NCI-H1105 (cell line): ENCODE results near the gene APPBP2.
A peak's percentile ranks its signal among the peaks of the same experiment; 100 is the strongest.
"Not testable (repeated sequence)": the region's sequence is repeated elsewhere in the genome, so short reads cannot be mapped to it uniquely, and the experiment has no call there.

Experiments used
- DNase-seq: peaks from one replicate; lab custom pipeline; 2025; lab: John Stamatoyannopoulos, UW

APPBP2 gene, protein sequence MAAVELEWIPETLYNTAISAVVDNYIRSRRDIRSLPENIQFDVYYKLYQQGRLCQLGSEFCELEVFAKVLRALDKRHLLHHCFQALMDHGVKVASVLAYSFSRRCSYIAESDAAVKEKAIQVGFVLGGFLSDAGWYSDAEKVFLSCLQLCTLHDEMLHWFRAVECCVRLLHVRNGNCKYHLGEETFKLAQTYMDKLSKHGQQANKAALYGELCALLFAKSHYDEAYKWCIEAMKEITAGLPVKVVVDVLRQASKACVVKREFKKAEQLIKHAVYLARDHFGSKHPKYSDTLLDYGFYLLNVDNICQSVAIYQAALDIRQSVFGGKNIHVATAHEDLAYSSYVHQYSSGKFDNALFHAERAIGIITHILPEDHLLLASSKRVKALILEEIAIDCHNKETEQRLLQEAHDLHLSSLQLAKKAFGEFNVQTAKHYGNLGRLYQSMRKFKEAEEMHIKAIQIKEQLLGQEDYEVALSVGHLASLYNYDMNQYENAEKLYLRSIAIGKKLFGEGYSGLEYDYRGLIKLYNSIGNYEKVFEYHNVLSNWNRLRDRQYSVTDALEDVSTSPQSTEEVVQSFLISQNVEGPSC

DNA sequence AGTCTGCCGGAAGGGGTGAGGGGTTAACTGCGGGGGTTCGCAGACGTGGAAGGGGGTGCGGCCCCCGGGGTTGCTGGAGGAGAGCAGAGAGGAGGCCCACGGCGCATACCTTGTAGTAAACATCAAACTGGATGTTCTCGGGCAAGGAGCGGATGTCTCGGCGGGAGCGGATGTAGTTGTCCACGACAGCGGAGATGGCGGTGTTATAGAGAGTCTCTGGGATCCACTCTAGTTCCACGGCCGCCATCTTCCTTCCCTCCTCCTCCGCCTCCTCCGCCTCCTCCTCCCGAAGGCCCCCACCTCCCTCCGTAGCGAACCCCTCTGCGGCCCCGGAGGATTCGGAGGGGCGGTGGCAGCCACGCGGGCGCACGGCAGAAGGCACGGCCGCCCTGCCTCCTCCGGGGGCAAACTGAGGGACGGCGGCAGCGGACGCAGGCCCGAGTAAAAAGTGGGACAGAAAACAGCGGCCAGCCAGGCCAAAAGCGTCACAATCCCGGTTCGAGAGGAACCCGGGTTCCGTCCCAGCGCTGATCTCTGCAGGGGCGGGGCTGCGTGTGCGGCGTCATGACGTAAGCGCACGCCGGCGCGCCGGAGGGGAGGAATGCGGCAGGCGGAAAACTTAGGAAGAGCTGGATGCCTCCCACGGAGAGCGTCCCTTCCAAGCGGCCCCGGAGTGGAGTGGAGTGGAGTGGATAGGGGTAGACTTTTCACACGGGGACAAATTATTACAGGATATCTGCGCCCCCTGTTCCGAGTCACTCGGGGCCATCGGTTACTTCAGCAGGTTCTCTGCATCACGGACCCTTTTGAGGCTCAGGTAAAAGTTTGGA, at the start of gene APPBP2:
TSS of gene APPBP2 (minus strand) at position 558 of the 830 bp plus-strand sequence. CDS start at position 247, 311 bp downstream.
- DNase-seq: peak; percentile 66

DNA sequence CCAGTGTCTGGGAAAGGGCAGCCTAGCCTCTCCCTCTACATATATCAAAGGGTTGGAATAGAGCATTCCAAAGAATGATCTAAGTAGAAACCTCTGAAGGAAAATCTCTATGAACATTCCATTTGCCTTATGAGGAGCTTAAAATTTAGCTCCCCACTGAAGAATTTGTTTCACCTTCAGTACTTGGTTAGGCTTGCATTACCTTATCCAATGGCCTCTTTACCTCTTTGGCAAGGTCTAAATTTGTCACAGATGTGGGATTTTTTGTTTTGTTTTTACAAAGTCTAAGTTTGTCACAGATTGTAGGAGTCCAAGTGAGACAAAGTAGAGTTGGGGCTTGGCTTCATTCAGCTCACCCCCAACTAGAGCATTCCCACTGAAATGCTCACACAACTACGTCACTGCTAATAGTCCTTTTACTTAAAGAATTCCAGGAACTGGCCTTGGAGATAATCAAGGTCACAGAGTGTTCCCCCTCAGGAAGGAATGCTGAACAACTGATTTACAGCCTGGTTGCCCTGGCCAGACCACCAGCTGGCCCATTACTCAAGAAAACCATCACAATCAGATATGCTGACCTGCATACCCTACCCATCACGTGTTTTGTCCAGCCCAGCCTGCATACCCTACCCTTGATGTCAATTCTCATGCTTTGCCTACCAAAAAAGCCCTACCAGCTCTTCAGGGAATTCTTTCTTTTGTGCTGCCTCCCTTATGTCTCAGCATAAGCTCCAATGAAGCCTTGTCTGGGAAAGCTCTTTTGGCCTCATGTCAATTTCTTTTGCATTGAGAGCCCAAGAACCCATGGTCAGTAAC, 47.4 kb upstream of the APPBP2 start:
- no peak for DNase-seq

DNA sequence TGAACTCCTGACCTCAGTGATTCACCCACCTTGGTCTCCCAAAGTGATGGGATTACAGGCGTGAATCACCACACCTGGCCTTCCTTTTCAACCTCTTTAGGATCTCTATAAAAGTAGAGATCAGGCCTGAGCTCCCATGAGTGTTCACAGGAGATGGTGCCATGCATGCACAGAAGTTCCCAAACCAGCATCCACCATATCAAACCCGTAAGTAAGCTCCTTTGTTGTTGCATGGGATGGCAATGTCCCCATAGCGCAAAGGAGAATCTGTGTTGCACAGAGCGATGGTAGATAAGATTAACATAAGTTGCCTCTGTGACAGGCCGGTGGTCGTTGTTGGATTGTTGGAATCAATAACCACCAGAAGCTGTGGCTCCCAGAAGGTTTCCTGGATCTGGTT, 39.2 kb upstream of the APPBP2 start:
- DNase-seq: no peak

DNA sequence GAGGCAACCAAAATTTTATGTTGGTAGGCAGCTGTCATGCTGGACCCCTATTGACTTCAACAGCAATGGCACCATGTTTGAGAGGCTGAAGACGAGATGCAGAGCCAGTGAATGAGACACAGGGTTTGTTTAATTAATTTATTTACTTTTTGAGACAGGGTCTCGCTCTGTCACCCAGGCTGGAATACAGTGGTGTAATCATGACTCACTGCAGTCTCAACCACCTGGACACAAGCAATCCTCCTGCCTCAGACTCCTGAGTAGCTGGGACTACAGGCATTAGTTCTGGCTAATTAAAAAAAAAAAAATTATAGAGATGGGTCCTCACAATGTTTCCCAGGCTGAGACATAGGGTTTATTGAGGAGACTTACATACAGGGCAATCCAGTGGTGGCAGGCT, 37.7 kb upstream of the APPBP2 start:
- DNase-seq: no peak

DNA sequence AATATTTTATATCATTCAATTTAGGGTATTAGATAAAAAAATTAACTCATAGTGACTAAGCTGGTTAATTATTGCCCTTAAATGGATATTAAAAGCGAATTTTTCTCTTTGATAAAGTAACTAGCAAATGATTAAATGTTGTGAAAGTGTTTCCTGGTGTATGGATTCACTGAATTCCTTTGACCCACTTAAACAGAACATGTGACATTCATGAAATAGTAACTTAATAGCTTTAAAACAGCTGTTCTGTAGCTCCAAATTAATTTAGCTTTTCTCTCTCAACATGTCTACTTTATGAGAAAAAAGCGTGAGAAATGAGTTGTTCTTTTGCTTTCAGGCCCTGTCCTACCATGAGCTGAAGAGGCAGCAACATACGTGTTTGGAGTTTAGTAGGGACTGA, 36.4 kb upstream of the APPBP2 start:
- DNase-seq: no peak

DNA sequence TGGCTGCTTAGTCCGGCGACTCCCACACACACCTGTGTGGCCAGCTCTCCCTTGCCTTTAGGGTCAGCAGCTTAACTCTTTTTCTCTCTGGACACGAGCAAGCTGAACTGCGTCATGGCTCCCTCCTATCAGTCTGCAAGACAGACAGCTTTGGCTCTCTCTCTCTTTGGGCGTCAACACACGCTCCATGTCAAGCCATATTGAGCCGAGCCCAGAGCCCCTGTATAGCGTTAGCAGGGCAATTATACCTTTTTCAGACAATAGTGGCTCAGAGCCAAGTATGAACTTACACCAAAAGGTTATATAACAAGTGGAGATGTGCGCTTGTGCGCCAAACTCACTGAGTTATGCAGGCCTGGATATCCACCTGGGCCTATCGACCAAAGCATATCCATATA, 34.8 kb upstream of the APPBP2 start:
- DNase-seq: no peak

DNA sequence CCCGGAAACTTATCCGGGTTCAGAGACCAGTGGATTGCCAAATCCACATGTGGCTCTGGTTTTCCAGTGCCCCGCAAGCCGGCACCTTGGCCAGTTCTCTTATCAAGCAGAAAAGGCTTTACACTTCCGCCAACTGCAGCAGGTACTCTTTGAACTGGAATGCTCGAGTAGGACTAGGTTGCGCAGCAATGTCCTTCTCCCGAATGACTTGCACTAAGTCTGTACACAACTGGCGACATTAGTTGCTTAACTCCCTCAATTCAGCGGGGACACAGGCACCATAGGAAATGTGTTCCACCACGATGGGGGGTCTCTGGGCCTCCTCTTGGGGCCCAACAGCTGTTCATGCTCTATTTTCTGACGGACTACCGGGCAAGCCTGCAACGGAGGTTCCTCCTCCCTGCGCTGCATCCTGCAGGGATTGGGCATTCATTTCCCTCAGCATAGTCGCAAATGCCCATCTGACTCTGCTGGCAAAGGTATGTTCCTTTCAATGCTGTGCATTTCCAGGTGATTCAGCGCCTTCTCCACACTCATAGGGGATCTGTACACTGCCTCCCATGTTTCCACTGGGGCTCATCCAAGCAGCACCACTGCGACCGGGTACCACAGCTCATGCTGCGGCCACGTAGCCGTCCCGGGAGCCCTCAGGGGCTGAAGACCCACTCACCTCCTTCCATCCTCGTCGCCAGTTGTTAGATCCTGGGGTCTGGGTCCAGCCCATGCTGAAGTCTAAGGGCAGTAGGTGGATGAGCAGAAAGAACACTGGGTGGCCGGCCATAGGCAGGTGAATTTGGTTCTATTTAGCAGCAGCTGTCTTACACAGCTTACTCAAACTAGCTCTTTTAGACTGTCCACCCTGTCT, 34.2 kb upstream of the APPBP2 start:
- DNase-seq: no peak

DNA sequence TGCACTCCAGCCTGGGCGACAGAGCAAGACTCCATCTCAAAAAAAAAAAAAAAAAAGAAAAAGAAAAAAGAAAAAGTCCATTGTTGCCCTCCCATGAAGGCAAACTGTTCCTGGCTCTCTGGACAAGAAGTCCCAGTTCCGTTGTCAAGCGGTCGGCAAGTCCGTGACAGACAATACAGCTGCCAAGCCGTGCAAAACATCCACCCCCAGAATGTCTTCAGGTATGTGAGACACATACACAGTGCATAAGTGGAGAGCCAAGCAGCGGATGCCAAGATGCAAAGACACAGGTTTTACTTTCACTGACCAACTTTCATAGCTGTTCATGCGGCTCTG, 33.6 kb upstream of the APPBP2 start:
- DNase-seq: no peak

DNA sequence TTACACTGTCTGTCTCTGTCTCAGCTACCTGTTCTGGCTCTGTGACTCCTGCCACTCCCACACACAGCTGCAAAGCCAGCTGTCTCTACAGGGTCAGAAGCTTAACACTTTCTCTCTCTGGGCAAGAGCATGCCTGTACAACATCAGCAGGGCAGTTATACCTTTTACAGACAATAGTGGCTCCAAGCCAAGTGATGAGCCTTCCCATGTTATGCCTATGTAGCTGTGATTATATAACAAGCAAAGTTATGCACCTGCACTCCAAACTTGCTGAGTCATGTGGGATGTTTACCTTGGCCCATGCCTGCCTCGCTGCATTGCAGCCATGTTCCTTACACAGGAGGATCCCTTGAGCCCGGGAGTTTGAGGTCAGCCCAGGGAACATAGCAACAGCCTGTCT, 31.8 kb upstream of the APPBP2 start:
- DNase-seq: no peak

DNA sequence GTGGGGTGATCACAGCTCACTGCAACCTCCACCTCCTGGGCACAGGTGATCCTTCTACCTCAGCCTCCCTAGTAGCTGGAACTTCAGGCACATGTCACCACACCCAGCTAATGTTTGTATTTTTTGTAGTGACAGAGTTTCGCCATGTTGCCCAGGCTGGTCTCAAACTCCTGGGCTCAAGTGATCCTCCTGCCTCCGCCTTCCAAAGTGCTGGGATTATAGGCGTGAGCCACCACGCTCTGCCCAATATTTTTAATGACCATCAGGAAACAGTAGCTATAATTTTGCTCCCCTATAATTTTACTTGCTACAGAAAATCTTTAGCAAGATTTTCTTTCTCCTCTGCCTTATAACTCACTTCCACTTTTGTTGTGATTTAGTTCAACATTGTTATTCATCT, 29.7 kb upstream of the APPBP2 start:
- no peak for DNase-seq

DNA sequence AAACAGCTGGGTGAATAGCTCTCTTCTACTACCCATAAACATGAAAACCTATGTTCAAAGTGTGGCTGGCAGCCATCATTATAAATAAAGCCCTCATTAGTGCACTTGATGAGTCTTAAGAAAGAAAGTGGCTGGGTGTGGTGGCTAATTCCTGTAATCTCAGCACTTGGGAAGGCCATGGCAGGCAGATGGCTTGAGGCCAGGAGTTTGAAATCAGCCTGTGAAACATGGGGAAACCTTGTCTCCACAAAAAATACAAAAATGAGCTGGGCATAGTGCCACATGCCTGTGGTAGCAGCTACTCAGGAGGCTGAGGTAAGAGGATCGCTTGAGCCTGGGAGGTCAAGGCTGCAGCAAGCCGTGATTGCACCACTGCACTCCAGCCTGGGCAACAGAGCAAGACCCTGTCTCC, 28.3 kb upstream of the APPBP2 start:
- no peak for DNase-seq

DNA sequence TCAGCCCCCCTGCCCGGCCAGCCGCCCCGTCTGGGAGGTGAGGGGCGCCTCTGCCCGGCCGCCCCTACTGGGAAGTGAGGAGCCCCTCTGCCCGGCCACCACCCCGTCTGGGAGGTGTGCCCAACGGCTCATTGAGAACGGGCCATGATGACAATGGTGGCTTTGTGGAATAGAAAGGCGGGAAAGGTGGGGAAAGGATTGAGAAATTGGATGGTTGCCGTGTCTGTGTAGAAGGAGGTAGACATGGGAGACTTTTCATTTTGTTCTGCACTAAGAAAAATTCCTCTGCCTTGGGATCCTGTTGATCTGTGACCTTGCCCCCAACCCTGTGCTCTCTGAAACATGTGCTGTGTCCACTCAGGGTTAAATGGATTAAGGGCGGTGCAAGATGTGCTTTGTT, 26.2 kb upstream of the APPBP2 start:
- DNase-seq: not testable (repeated sequence)

DNA sequence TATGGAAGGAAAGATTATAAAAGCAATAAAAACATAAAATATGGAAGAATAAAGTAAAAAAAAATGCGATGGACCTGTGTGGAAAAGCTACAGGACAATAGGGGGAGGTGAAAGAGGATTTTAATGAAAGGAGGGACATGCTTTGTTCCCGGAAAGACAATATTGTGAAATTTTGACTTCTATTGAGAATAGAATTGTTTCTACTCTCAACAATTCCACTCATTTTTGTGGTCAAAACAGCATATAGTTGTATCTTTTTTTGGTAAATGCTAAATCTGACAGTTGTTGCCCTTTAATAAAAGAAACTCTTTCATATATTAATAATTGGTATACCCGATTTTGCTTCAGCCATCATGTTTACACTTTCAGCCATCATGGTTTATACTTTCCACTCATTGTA, 22.9 kb upstream of the APPBP2 start:
- no peak for DNase-seq

DNA sequence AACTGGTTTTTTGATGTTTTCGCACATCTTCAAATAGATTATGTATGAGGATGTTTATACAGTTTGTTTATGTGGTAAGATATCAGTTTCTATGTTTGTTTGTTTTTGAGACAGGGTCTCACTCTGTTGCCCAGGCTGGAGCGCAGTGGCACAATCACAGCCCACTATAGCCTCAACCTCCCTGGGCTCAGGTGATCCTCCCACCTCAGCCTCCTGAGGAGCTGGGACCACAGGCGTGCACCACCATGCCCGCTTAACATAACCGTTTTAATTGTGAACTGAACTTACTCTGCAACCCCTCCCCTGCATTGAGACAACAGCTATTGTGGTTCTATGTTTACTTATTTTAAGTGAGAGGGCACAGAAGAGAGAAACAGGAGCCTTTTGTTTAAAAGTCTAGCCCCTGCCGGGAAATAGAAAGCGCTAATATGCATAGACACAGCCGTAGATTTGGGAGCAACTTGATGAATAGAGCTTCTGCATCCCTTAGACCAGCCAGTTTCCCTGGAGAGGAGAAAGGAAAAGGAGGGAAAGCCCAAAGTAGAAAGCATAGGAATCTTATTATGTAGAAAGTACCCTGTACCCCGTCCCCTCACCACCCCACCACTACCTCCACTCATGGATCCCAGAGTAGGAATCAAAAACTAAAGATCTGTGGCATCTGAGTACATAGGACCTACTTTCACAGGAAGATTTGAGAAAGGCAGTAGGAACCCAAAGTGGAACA, 19.6 kb upstream of the APPBP2 start:
- no peak for DNase-seq

DNA sequence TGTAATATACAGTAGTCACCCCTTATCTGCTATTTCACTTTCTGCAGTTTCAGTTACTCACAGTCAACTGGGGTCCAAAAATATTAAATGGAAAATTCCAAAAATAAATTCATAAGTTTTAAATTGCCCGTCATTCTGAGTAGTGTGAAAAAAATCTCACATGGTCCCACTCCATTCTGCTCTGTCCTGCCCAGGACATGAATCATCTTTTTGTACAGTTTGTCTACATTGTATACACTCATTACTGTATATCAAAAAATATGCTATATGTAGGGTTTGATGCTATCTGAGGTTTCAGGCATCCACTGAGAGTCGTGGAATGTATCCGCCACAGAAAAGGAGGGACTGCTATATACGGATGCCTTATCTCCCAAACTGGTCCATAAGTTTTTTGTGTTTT, 16.0 kb upstream of the APPBP2 start:
- no peak for DNase-seq

DNA sequence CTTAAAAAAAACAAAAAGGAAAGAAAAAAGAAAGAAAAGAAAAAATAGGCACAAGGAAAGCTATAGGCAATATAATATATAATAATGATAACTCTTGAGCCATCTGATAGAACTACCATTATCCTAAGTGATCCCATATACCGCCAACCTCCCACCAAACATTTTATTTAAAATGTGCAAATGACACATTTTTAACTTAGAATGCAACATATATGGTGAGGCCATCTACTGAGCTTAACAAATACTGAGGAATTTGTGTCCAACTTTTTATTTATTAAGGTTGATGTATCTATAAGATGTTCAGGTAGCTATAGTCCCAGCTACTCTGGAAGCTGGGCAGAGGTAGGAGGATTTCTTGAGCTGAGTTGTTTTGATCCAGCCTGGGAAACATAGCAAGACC, 14.4 kb upstream of the APPBP2 start:
- DNase-seq: no peak

DNA sequence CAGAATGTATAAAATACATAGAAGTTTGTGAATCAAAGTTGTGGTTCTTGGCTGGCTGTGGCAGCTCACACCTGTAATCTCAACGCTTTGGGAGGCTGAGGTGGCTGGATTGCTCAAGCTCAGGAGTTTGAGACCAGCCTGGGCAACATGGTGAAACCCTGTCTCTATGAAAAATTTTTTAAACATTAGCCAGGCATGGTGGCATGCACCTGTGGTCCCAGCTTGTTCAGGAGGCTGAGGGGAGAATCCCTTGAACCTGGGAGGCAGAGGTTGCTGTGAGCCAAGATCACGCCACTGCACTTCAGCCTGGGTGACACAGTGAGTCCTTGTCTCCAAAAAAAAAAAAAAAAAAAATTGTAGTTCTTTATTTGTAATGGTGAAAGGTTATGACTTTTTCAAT, 13.8 kb upstream of the APPBP2 start:
- DNase-seq: no peak

DNA sequence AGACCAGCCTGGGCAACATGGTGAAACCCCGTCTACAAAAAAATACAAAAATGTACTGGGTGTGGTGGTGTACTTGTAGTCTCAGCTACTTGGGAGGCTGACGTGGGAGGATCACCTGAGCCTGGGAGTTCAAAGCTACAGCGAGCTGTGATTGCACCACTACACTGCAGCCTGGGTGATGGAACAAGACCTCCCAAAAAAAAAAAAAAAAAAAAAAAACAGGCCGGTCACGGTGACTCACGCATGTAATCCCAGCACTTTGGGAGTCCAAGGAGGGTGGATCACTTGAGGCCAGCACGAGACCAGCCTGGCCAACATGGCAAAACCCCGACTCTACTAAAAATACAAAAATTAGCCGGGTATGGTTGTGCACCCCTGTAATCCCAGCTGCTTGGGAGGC, 12.7 kb upstream of the APPBP2 start:
- DNase-seq: no peak

DNA sequence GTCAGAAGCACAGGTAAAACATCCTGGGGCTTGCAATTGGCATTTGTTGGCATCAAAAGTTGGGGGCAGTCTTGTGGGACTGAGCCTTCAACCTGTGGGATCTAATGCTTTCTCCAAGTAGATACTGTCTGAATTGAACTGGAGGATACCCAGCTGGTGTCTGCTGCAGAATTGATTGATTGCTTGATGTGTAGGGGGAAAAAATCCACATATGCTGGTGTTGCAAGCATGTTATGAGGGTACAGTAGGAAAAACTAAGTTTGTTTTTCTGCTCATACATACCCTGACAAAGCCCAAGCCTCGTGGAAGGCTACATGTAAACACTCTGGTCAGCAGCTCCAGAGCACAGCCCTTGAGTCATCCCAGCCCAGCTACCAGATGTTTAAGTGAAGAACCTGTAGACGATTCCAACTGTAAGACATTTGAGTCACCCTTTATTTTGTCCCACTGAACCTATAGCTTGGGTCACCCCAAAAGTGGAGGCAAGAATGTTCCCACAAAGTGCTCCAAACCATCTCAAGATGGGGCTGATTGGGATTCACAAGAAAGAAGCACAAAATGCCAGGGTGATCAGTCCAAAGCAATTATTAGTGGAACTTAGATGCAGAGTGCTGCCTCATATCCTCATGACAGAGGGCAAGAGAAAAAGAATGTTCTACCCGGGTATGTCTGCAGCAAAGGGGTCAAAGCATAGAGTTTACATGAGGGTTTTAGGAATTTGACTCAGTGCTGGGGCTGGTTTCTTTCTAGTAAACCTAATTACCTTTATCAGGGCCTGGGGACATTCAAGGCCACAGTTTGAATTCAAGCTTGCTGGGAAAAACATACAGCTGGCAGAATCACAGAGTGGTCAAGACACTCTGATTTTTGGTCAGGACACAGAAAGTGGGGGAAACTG, 9.6 kb upstream of the APPBP2 start:
- DNase-seq: no peak
